GM21515 (cell line): ENCODE data around the gene KCNK17.
"Not testable (repeated sequence)": the region's sequence is repeated elsewhere in the genome, so short reads cannot be mapped to it uniquely, and the experiment has no call there.

Experiments
- ATAC-seq: cut with Tn5 transposase; IDR thresholded peaks from one replicate; pipeline ENCODE4 v1.9.1; 2021; ENCODE audit not compliant: unreplicated experiment

KCNK17 gene

GRCh38 chr6:39302669-39303424 lies 11.4 kb downstream of the KCNK17 start:
- ATAC-seq: peak; percentile 78

GRCh38 chr6:39302011-39302410 lies 12.2 kb downstream of the KCNK17 start:
- no peak for ATAC-seq

- no peak for ATAC-seq
Observed at GRCh38 chr6:39301606-39302005, 12.6 kb downstream of the KCNK17 start.

- no peak for ATAC-seq
Observed at GRCh38 chr6:39300739-39301138, 13.5 kb downstream of the KCNK17 start.

- ATAC-seq: no peak
Observed at GRCh38 chr6:39298061-39298460, 16.2 kb downstream of the KCNK17 start.

GRCh38 chr6:39296745-39297640 lies 17.2 kb downstream of the KCNK17 start:
- no peak for ATAC-seq

- no peak for ATAC-seq
Observed at GRCh38 chr6:39295611-39296011, 18.6 kb downstream of the KCNK17 start.

- no peak for ATAC-seq
Observed at GRCh38 chr6:39294899-39295298, 19.3 kb downstream of the KCNK17 start.

- no peak for ATAC-seq
Observed at GRCh38 chr6:39294133-39294532, 20.1 kb downstream of the KCNK17 start.

GRCh38 chr6:39292637-39293036 lies 21.6 kb downstream of the KCNK17 start:
- ATAC-seq: no peak

- no peak for ATAC-seq
Observed at GRCh38 chr6:39289490-39289889, 24.7 kb downstream of the KCNK17 start.

GRCh38 chr6:39287601-39288000 lies 26.6 kb downstream of the KCNK17 start:
- no peak for ATAC-seq

GRCh38 chr6:39286596-39286995 lies 27.6 kb downstream of the KCNK17 start:
- not testable (repeated sequence) for ATAC-seq

GRCh38 chr6:39282774-39283173 lies 31.4 kb downstream of the KCNK17 start:
- ATAC-seq: no peak

GRCh38 chr6:39281312-39281980 lies 32.8 kb downstream of the KCNK17 start:
- no peak for ATAC-seq

- no peak for ATAC-seq
Observed at GRCh38 chr6:39280247-39280731, 33.9 kb downstream of the KCNK17 start.

- ATAC-seq: no peak
Observed at GRCh38 chr6:39279539-39279938, 34.7 kb downstream of the KCNK17 start.

- ATAC-seq: no peak
Observed at GRCh38 chr6:39276379-39276995, 37.7 kb downstream of the KCNK17 start.

GRCh38 chr6:39274903-39275302 lies 39.3 kb downstream of the KCNK17 start:
- no peak for ATAC-seq

GRCh38 chr6:39274471-39274870 lies 39.7 kb downstream of the KCNK17 start:
- ATAC-seq: no peak

- no peak for ATAC-seq
Observed at GRCh38 chr6:39273406-39273821, 40.8 kb downstream of the KCNK17 start.
